Cardiac muscle cell (in vitro differentiated cells and primary cell): Measurements from ENCODE around the gene TMEM178A. TPM values are rescaled to one million over a fixed set of nuclear protein-coding genes. Genes with fewer than 3 reads are reported as not detected.

Source experiments
- DNase-seq, 2 donors: peaks; one replicate each; pipeline versions ENCODE4 v3.0.0 to v3.0.0-alpha.2; 2010 to 2017; ENCODE audit warnings: low read depth in 1 of 2, low spot score in 1 of 2
- H3K27ac ChIP-seq: fragments of 200-600 bp; sonication (generic); 2 replicates; pipeline ENCODE4 v1.5.1; 2016
- H3K27me3 ChIP-seq: fragments of 200-600 bp; sonication (generic); 2 replicates; pipeline ENCODE4 v1.6.0; 2016; ENCODE audit warnings: control low read depth
- H3K36me3 ChIP-seq: fragments of 200-600 bp; sonication (generic); 2 replicates; pipeline ENCODE4 v1.5.1; 2016; ENCODE audit warnings: control low read depth
- H3K4me1 ChIP-seq: fragments of 200-600 bp; sonication (generic); 2 replicates; pipeline ENCODE4 v1.8.1; 2017; ENCODE audit warnings: low read depth, mild to moderate bottlenecking, mixed run types
- H3K4me3 ChIP-seq: fragments of 200-600 bp; sonication (generic); 2 replicates; pipeline ENCODE4 v1.5.1; 2016; ENCODE audit warnings: mild to moderate bottlenecking
- H3K9me3 ChIP-seq: fragments of 200-600 bp; sonication (generic); 2 replicates; pipeline ENCODE4 v1.5.1; 2017; ENCODE audit warnings: low read depth, mild to moderate bottlenecking, control low read depth
- CTCF ChIP-seq: IDR thresholded peaks from 2 replicates; pipeline ENCODE4 v1.5.1; 2012; ENCODE audit warnings: low read depth, mild to moderate bottlenecking, low read length
- polyA plus RNA-seq: library from polyadenylated mRNA; unstranded; fragments of >200 nt; fragmentation: Nextera tagmentation; extraction: Ambion mirVana; gene quantifications from 2 replicates; pipeline ENCODE4 v1.2.1, GENCODE V29; 2016
- total RNA-seq: library from RNA; depleted of rRNA; stranded (reverse); fragments of >200 nt; gene quantifications from 2 replicates; pipeline ENCODE4 v1.2.3, GENCODE V29; 2016

Gene TMEM178A
- total and polyA plus RNA-seq, 2 experiments from 2014 or later, result 13.4 to 22.5 TPM

GRCh38 chr2:39664232-39664887 is 1.4 kb upstream of the TMEM178A start:
- no peak for TF ChIP-seq CTCF
- no peak overlapping the region for H3K4me3 ChIP-seq

GRCh38 chr2:39664888-39665591 is 677 bp upstream of the TMEM178A start:
- DNase-seq, result peak in 1 of 2 donors; percentile 41
- Histone ChIP-seq H3K36me3 (no peaks in the 10 kb centered on the region), H3K4me1 (peaks cover 22% of the 10 kb centered on the region), H3K27me3 (peaks cover 30% of the 10 kb centered on the region), H3K9me3 (no peaks in the 10 kb centered on the region), H3K4me3 (peak overlapping the region; percentile 82), H3K27ac (no peak overlapping the region)
- TF ChIP-seq CTCF, result no peak

More at GRCh38 chr2:39664232-39664887, 1.4 kb upstream of the TMEM178A start:
- Histone ChIP-seq H3K27ac (no peak overlapping the region), H3K4me1 (peaks cover 22% of the 10 kb centered on the region), H3K27me3 (peaks cover 29% of the 10 kb centered on the region), H3K36me3 (no peaks in the 10 kb centered on the region), H3K9me3 (no peaks in the 10 kb centered on the region)
- no peak for DNase-seq

- Histone ChIP-seq H3K27me3 (peaks cover 30% of the 10 kb centered on the region), H3K27ac (no peak overlapping the region), H3K36me3 (no peaks in the 10 kb centered on the region), H3K9me3 (no peaks in the 10 kb centered on the region), H3K4me1 (peaks cover 22% of the 10 kb centered on the region), H3K4me3 (peak overlapping the region; percentile 82)
- DNase-seq, result no peak
- TF ChIP-seq CTCF, result no peak
Measured at GRCh38 chr2:39666491-39667101, 879 bp downstream of the TMEM178A start.

- Histone ChIP-seq H3K9me3 (no peaks in the 10 kb centered on the region), H3K4me1 (peaks cover 22% of the 10 kb centered on the region), H3K36me3 (no peaks in the 10 kb centered on the region), H3K27me3 (peaks cover 30% of the 10 kb centered on the region), H3K4me3 (peak overlapping the region; percentile 82), H3K27ac (no peak overlapping the region)
- DNase-seq, result no peak
- no peak for TF ChIP-seq CTCF
Measured at GRCh38 chr2:39667104-39667885, 1.6 kb downstream of the TMEM178A start.

GRCh38 chr2:39667886-39668276 is 2.2 kb downstream of the TMEM178A start:
- peaks cover 22% of the 10 kb centered on the region for H3K4me1 ChIP-seq
- H3K4me3 ChIP-seq, result no peak overlapping the region
- H3K27me3 ChIP-seq, result peaks cover 30% of the 10 kb centered on the region
- H3K36me3 ChIP-seq, result no peaks in the 10 kb centered on the region
- H3K27ac ChIP-seq, result no peak overlapping the region
- H3K9me3 ChIP-seq, result no peaks in the 10 kb centered on the region
- TF ChIP-seq CTCF, result no peak
- no peak for DNase-seq
